HepG2 (cell line): ENCODE results near the gene KNG1. TPM values are rescaled to one million over a fixed set of nuclear protein-coding genes. Genes with fewer than 3 reads are reported as not detected.
A peak's percentile ranks its signal among the peaks of the same experiment; 100 is the strongest.

Source experiments
- ADNP ChIP-seq: sonication (generic); formaldehyde crosslinking; IDR thresholded peaks from 2 replicates; pipeline ENCODE4 v1.4.0; 2020; ENCODE audit warnings: missing genetic modification reagents
- AGO2 ChIP-seq: fragments of 200-400 bp; formaldehyde crosslinking; optimal IDR thresholded peaks from 2 replicates; pipeline ENCODE3; 2017; ENCODE audit warnings: mild to moderate bottlenecking, low read depth, low read length, moderate library complexity
- DPF2 ChIP-seq: sonication (generic); formaldehyde crosslinking; IDR thresholded peaks from 2 replicates; pipeline ENCODE4 v1.4.0; 2020; ENCODE audit warnings: mild to moderate bottlenecking, low read depth, missing genetic modification reagents, borderline replicate concordance
- EHMT2 ChIP-seq: fragments of 200-600 bp; sonication (generic); IDR thresholded peaks from 2 replicates; pipeline ENCODE4 v1.7.0; 2017; ENCODE audit warnings: antibody characterized with exemption, low read depth, low read length, borderline replicate concordance
- HDAC1 ChIP-seq: sonication (generic); formaldehyde crosslinking; IDR thresholded peaks from 2 replicates; pipeline ENCODE4 v1.5.1; 2020; ENCODE audit warnings: mild to moderate bottlenecking, missing genetic modification reagents
- HDAC2 ChIP-seq: sonication (generic); formaldehyde crosslinking; IDR thresholded peaks from 2 replicates; pipeline ENCODE4 v1.4.0; 2020; ENCODE audit warnings: missing genetic modification reagents
- HMGA1 ChIP-seq: sonication (generic); formaldehyde crosslinking; conservative IDR thresholded peaks from 2 replicates; pipeline ENCODE4 v1.4.0; 2020; ENCODE audit warnings: missing genetic modification reagents
- MBD4 ChIP-seq: IDR thresholded peaks from 2 replicates; pipeline ENCODE4 v1.6.1; 2012; ENCODE audit warnings: low read length, inconsistent platforms, borderline replicate concordance
- MEF2D ChIP-seq: sonication (generic); formaldehyde crosslinking; IDR thresholded peaks from 2 replicates; pipeline ENCODE4 v1.5.1; 2020; ENCODE audit warnings: mild to moderate bottlenecking, missing genetic modification reagents
- MEIS2 ChIP-seq: sonication (generic); formaldehyde crosslinking; IDR thresholded peaks from 2 replicates; pipeline ENCODE4 v1.9.0; 2021; ENCODE audit warnings: mild to moderate bottlenecking, missing genetic modification reagents
- NFE2 ChIP-seq: sonication (generic); formaldehyde crosslinking; IDR thresholded peaks from 2 replicates; pipeline ENCODE4 v1.4.0; 2020; ENCODE audit warnings: missing genetic modification reagents
- NFYC ChIP-seq: IDR thresholded peaks from 2 replicates; pipeline ENCODE4 v1.6.1; 2016; ENCODE audit warnings: missing genetic modification reagents, missing compliant biosample characterization
- POLR2AphosphoS2 ChIP-seq: IDR thresholded peaks from 2 replicates; pipeline ENCODE4 v1.6.1; 2011; ENCODE audit warnings: low read depth, low read length, improper control_type of control experiment
- POLR2AphosphoS5 ChIP-seq: IDR thresholded peaks from 2 replicates; pipeline ENCODE4 v1.6.1; 2012; ENCODE audit warnings: low read depth, low read length
- RXRA ChIP-seq: sonication (generic); formaldehyde crosslinking; IDR thresholded peaks from 2 replicates; pipeline ENCODE4 v1.5.1; 2020; ENCODE audit warnings: missing genetic modification reagents
- SIN3A ChIP-seq: IDR thresholded peaks from 2 replicates; pipeline ENCODE4 v1.6.1; 2011; ENCODE audit warnings: low read depth, mild to moderate bottlenecking, control low read depth, low read length, borderline replicate concordance
- SP5 ChIP-seq: IDR thresholded peaks from 2 replicates; pipeline ENCODE4 v1.6.1; 2016; ENCODE audit warnings: low read depth, borderline replicate concordance
- STAT5B ChIP-seq: sonication (generic); formaldehyde crosslinking; IDR thresholded peaks from 2 replicates; pipeline ENCODE4 v1.4.0; 2020; ENCODE audit warnings: missing genetic modification reagents
- TOPORS ChIP-seq: sonication (generic); formaldehyde crosslinking; IDR thresholded peaks from 2 replicates; pipeline ENCODE4 v1.8.0; 2023; ENCODE audit warnings: mild to moderate bottlenecking, missing genetic modification reagents
- ZNF329 ChIP-seq: sonication (generic); formaldehyde crosslinking; IDR thresholded peaks from 2 replicates; pipeline ENCODE4 v1.9.0; 2021; ENCODE audit warnings: low read depth, mild to moderate bottlenecking, missing genetic modification reagents
- ZNF354B ChIP-seq: sonication (generic); formaldehyde crosslinking; IDR thresholded peaks from 2 replicates; pipeline ENCODE4 v1.8.0; 2022; ENCODE audit warnings: mild to moderate bottlenecking, missing genetic modification reagents
- ZNF563 ChIP-seq: sonication (generic); formaldehyde crosslinking; IDR thresholded peaks from 2 replicates; pipeline ENCODE4 v1.8.0; 2022; ENCODE audit warnings: mild to moderate bottlenecking, moderate library complexity, missing genetic modification reagents
- ZNF615 ChIP-seq: sonication (generic); formaldehyde crosslinking; IDR thresholded peaks from 2 replicates; pipeline ENCODE4 v1.5.0; 2020; ENCODE audit warnings: mild to moderate bottlenecking, missing genetic modification reagents, borderline replicate concordance
- ZNF672 ChIP-seq: sonication (generic); formaldehyde crosslinking; IDR thresholded peaks from 2 replicates; pipeline ENCODE4 v1.8.1; 2022; ENCODE audit warnings: missing genetic modification reagents
- polyA plus RNA-seq, 8 experiments: library from polyadenylated mRNA; depleted of rRNA in 3 of 8; stranded (reverse) in 7 of 8; unstranded in 1 of 8; fragments of >200 nt; fragmentation: Illumina TruSeq in 4 of 8; extraction: Trizol in 4 of 8; gene quantifications; 2 replicates each; pipeline versions ENCODE4 v1.2.1 to v1.2.3, GENCODE V29; 2011 to 2016; ENCODE audit warnings: low read depth in 4 of 8, missing spikeins in 1 of 8, mixed read lengths in 1 of 8; ENCODE audit not compliant: insufficient read depth in 1 of 8
- total RNA-seq, 5 experiments: library from RNA; depleted of rRNA; stranded (reverse); fragments of >200 nt; fragmentation: Illumina TruSeq; extraction: Trizol; gene quantifications; 2 replicates each; pipeline ENCODE4 v1.2.3, GENCODE V29; 2016; ENCODE audit warnings: low read depth in 1 of 5
- TF ChIP-seq, protein P1 (sequence below): sonication (generic); formaldehyde crosslinking; IDR thresholded peaks from 2 replicates; pipeline ENCODE4 v1.4.0; 2020; ENCODE audit warnings: missing genetic modification reagents, borderline replicate concordance
- TF ChIP-seq, protein P2 (sequence below): sonication (generic); formaldehyde crosslinking; IDR thresholded peaks from 2 replicates; pipeline ENCODE4 v1.4.0; 2020; ENCODE audit warnings: missing genetic modification reagents
- TF ChIP-seq, protein P3 (sequence below): IDR thresholded peaks from 2 replicates; pipeline ENCODE4 v1.6.1; 2016; ENCODE audit warnings: mild to moderate bottlenecking
- TF ChIP-seq, protein P4 (sequence below): sonication (generic); formaldehyde crosslinking; conservative IDR thresholded peaks from 2 replicates; pipeline ENCODE4 v1.8.0; 2022; ENCODE audit warnings: mild to moderate bottlenecking, moderate library complexity, missing genetic modification reagents

The KNG1 gene
- total and polyA plus RNA-seq, 2 of the 13 experiments (the other 11 are each of a cell fraction or from before 2014, with no cell fraction given) = 6.5 to 7.0 TPM

DNA sequence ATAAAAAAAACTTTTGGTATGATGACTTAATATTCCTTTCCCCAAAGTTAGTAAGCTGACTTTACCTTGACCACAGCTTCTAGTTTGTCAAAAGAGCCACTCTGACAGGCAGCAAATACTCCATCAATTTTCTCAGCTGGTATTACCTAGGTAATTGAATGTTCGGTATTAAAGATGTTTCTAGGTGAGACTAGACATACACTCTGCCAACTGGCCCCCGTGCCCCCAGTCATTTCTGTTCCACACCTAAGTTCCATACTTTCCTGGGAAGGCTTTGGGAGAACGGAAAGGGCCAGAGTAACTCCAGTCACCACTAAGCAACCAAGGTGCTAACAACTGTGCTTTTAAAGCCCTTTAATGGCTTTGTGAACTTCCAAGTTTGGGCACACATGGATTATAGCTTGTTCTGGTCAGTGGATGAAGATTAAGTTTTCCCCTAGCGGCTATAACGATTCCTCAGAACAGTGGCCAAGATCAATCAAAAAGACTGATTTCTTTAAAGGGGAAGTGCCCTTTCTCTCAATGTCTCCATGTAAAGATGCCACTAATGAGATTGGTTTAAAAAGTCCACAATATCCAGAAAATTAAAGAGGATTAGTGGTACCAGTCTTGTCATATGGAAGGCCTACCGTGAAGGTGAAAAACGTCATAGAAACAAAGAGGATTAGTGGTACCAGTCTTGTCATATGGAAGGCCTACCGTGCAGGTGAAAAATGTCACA lies 73.3 kb downstream of the KNG1 start (continued):
- TF ChIP-seq POLR2AphosphoS5 (peak; percentile 73), ZNF615 (CRISPR knock-in tag) (no peak), ZNF354B (CRISPR knock-in tag) (no peak), AGO2 (no peak), NFYC (CRISPR knock-in tag) (no peak), STAT5B (CRISPR knock-in tag) (no peak), DPF2 (CRISPR knock-in tag) (no peak), RXRA (CRISPR knock-in tag) (no peak), MEIS2 (no peak), MEF2D (CRISPR knock-in tag) (no peak), ZNF329 (CRISPR knock-in tag) (no peak), NFE2 (no peak), HDAC1 (CRISPR knock-in tag) (no peak), ZNF563 (CRISPR knock-in tag) (no peak), HMGA1 (CRISPR knock-in tag) (no peak), TOPORS (CRISPR knock-in tag) (0 out of 2 replicates have a peak, but pooled peaks have one; percentile 37), MBD4 (peak; percentile 95), POLR2AphosphoS2 (peak; percentile 94), ADNP (CRISPR knock-in tag) (no peak), SIN3A (0 out of 2 replicates have a peak, but pooled peaks have one; percentile 32), ZNF672 (CRISPR knock-in tag) (no peak), SP5 (CRISPR knock-in tag) (no peak), HDAC2 (CRISPR knock-in tag) (no peak), EHMT2 (no peak)
- TF ChIP-seq, protein P1, sequence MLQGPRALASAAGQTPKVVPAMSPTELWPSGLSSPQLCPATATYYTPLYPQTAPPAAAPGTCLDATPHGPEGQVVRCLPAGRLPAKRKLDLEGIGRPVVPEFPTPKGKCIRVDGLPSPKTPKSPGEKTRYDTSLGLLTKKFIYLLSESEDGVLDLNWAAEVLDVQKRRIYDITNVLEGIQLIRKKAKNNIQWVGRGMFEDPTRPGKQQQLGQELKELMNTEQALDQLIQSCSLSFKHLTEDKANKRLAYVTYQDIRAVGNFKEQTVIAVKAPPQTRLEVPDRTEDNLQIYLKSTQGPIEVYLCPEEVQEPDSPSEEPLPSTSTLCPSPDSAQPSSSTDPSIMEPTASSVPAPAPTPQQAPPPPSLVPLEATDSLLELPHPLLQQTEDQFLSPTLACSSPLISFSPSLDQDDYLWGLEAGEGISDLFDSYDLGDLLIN (CRISPR knock-in tag) = no peak
- TF ChIP-seq, protein P2, sequence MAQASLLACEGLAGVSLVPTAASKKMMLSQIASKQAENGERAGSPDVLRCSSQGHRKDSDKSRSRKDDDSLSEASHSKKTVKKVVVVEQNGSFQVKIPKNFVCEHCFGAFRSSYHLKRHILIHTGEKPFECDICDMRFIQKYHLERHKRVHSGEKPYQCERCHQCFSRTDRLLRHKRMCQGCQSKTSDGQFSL (CRISPR knock-in tag) = no peak
- TF ChIP-seq, protein P3, sequence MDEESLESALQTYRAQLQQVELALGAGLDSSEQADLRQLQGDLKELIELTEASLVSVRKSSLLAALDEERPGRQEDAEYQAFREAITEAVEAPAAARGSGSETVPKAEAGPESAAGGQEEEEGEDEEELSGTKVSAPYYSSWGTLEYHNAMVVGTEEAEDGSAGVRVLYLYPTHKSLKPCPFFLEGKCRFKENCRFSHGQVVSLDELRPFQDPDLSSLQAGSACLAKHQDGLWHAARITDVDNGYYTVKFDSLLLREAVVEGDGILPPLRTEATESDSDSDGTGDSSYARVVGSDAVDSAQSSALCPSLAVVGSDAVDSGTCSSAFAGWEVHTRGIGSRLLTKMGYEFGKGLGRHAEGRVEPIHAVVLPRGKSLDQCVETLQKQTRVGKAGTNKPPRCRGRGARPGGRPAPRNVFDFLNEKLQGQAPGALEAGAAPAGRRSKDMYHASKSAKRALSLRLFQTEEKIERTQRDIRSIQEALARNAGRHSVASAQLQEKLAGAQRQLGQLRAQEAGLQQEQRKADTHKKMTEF (CRISPR knock-in tag) = no peak
- TF ChIP-seq, protein P4, sequence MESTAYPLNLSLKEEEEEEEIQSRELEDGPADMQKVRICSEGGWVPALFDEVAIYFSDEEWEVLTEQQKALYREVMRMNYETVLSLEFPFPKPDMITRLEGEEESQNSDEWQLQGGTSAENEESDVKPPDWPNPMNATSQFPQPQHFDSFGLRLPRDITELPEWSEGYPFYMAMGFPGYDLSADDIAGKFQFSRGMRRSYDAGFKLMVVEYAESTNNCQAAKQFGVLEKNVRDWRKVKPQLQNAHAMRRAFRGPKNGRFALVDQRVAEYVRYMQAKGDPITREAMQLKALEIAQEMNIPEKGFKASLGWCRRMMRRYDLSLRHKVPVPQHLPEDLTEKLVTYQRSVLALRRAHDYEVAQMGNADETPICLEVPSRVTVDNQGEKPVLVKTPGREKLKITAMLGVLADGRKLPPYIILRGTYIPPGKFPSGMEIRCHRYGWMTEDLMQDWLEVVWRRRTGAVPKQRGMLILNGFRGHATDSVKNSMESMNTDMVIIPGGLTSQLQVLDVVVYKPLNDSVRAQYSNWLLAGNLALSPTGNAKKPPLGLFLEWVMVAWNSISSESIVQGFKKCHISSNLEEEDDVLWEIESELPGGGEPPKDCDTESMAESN = no peak
